Measurements from ENCODE around the gene ACKR1.

Gene ACKR1

DNA sequence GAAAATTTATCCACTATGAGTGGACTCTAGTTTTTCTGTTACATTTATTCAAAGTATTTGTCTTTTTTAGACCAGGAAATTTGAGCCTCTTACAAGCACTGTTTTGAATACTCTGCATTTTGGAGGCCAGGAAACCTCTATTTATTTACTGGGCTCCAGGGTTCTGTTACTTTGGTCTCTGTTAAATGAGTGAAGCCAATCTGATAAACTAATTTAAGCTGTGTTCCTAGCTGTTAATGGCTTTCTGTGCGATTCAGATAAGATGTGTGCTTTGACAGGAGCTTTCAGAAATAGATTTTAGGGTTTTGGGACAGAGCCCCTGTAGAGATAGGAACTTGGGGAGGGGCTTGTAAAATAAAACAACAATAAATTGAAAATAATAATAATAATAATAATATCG lies 23.9 kb downstream of the ACKR1 start:
- Mint-ChIP-seq H3K4me1 (ENCODE audit: low read depth) (no peaks in the 10 kb centered on the region), H3K27ac (no peak overlapping the region), H3K36me3 (ENCODE audit: low read depth) (no peaks in the 10 kb centered on the region), H3K9me3 (no peaks in the 10 kb centered on the region), H3K4me3 (no peak overlapping the region), H3K27me3 (peaks cover 33% of the 10 kb centered on the region)

DNA sequence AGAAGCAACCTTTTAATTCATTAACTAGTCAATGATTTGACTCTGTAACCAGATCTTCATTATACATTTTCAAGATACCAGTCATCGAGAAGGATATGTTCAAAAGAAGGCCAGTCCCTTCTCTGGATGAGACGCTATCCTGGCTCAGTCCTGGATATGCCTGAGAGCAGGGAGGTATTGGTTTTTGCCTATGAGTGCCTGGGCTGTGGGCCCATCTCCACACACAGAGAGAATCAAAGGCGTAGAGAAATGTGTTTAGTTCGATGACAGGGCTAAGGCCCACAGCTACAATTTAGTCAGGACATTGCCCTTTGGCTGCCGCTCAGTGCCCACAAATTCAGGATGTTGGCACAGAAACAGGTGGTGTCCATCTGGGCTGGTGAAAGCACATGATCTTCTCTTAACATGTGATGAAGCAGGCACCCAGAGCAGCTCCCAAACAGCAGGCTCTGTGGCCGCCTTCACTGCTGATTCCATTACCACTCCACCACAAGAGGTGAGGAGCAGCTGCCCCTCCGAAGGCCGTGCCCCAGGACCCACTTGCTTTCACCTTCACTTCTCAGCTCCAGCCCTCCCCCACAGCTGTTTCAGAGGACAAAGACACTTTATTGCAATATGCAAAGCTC lies 24.7 kb downstream of the ACKR1 start:
- H3K9me3 Mint-ChIP-seq: no peaks in the 10 kb centered on the region
- H3K4me1 Mint-ChIP-seq (ENCODE audit: low read depth): no peaks in the 10 kb centered on the region
- H3K4me3 Mint-ChIP-seq: no peak overlapping the region
- peaks cover 30% of the 10 kb centered on the region for H3K27me3 Mint-ChIP-seq
- H3K36me3 Mint-ChIP-seq (ENCODE audit: low read depth): no peaks in the 10 kb centered on the region
- H3K27ac Mint-ChIP-seq: no peak overlapping the region

DNA sequence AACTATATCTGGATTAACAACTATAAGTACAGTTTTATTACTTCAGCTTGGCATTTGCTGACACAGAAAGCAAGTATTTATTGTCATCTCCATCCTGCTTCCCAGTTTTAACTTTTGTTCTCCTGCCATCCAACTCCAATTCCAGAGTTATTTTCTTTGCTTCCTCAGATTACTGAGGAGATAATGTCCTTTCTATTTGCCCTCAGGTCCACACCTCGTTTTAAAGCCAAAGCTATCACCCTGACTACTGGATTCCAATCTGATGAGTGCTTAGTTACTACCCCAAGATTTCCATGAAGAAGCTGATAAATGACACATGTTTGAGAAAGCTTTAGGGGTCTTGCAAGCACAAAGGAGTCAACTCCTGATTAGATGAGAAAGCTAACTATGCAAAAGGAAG lies 25.2 kb downstream of the ACKR1 start:
- Mint-ChIP-seq H3K9me3 (no peaks in the 10 kb centered on the region), H3K27ac (no peak overlapping the region), H3K4me1 (ENCODE audit: low read depth) (no peaks in the 10 kb centered on the region), H3K27me3 (peaks cover 32% of the 10 kb centered on the region), H3K36me3 (ENCODE audit: low read depth) (no peaks in the 10 kb centered on the region), H3K4me3 (no peak overlapping the region)

DNA sequence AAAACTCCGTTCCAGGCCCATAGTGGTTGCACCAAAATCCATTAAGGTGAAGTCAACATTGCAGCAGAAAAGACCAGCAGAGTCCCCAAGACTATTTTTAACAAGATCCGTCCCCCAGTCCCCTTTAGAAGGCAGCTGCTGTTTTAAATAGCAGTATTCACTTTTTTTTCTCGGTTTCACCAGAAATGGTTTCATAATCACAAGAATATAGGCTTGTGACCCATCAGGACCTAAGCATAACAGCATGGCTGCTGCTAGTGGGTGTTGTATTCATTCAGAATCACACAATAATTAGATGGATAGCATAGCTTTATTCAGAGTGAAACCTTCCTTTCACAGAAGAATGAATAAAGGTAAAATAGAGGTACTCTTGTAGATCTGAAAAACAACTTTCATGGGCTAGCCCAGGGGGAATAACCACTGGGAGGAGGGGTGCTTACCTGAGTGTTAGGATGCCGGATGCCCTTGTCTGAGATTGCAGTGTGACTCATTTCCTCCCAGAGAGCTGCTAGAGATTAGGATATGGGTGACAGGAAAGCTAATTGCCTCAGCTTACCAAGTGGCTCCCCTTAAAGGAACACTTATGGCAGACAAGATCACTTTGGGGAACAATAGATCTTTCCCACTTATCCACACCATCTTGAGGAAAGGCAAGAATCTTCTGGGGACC lies 35.0 kb downstream of the ACKR1 start:
- H3K9me3 Mint-ChIP-seq: peaks cover 7% of the 10 kb centered on the region
- no peak overlapping the region for H3K4me3 Mint-ChIP-seq
- peaks cover 26% of the 10 kb centered on the region for H3K27me3 Mint-ChIP-seq
- H3K27ac Mint-ChIP-seq: no peak overlapping the region
- H3K4me1 Mint-ChIP-seq (ENCODE audit: low read depth): no peaks in the 10 kb centered on the region
- H3K36me3 Mint-ChIP-seq (ENCODE audit: low read depth): no peaks in the 10 kb centered on the region

DNA sequence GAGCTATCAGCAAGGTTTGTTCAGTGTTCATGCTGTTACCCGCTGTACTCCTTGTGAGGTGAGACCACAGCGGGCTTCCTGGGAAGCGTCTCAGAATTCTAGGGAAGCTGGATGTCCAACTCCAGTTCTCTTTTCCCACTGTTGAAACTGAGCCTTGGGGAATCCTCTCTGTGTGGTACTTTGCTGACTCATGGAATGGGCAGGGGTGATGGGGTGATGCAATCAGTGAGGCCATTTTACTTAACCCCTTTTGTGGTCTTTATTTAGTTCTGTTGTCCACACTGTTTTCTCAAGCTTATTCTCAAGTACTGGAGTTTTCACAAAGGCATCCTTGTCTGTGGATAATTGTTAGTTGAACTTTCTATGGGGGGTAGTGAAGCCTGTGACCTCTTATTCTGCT lies 42.6 kb downstream of the ACKR1 start:
- no peaks in the 10 kb centered on the region for H3K4me1 Mint-ChIP-seq (ENCODE audit: low read depth)
- H3K4me3 Mint-ChIP-seq: no peak overlapping the region
- H3K36me3 Mint-ChIP-seq (ENCODE audit: low read depth): no peaks in the 10 kb centered on the region
- peaks cover 1% of the 10 kb centered on the region for H3K9me3 Mint-ChIP-seq
- peaks cover 44% of the 10 kb centered on the region for H3K27me3 Mint-ChIP-seq
- H3K27ac Mint-ChIP-seq: no peak overlapping the region

DNA sequence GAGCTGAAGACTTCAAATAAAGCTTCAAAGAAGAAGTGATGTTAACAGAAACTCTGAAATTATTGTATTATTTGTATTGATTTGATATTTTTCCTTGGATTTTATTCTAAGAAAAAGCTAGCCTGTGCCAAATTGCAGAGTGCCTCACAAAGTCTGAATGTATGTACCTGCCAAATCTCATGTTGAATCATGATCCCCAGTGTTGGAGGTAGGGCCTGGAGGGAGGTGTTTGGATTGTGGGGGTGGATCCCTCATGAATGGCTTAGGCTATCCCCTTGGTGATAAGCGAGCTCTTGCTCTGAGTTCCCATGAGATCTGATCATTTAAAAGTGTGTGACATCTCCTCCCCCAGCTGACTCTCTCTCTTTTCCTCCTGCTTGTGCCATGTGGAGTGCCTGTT lies 43.6 kb downstream of the ACKR1 start:
- Mint-ChIP-seq H3K27ac (no peak overlapping the region), H3K4me1 (ENCODE audit: low read depth) (no peaks in the 10 kb centered on the region), H3K9me3 (no peaks in the 10 kb centered on the region)

DNA sequence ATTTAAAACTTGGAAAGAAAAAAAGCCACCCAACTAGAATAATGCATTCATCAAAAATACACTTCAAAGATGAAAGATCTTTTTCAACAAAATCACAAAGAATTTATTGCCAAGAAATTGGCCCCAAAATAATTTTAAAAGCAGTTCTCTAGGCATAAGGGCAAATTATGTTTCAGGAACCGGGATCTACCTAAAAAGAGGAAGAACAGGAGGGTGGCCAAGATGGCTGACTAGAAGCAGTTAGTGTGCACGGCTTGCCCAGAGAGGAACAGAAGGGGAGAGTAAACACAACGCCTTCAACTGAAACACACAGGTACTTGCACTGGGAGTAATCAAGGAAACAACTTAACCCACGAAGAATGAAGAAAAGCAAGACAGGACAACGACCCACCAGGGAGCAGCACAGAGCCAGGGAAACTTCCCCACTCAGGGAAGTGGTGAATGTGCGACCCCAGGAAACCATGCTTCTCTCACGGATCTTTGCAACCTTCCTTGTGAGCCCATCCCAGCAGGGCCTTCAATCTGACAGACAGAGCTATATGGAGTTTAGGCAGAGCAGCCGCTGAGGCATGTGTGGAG lies 46.1 kb downstream of the ACKR1 start:
- Mint-ChIP-seq H3K9me3 (peaks cover 2% of the 10 kb centered on the region), H3K4me1 (ENCODE audit: low read depth) (no peaks in the 10 kb centered on the region), H3K4me3 (no peak overlapping the region), H3K27me3 (peaks cover 34% of the 10 kb centered on the region), H3K36me3 (ENCODE audit: low read depth) (no peaks in the 10 kb centered on the region), H3K27ac (no peak overlapping the region)

More for the DNA sequence above, 43.6 kb downstream of the ACKR1 start:
- H3K4me3 Mint-ChIP-seq: no peak overlapping the region
- H3K27me3 Mint-ChIP-seq: peaks cover 45% of the 10 kb centered on the region
- H3K36me3 Mint-ChIP-seq (ENCODE audit: low read depth): no peaks in the 10 kb centered on the region
